NCI-H1105 treated with DMSO at 0.1 percent for 48 hours (cell line): Measurements from ENCODE around the gene ROR2.

Experiments used
- DNase-seq: peaks from one replicate; lab custom pipeline; 2025; lab: John Stamatoyannopoulos, UW

The ROR2 gene

DNA sequence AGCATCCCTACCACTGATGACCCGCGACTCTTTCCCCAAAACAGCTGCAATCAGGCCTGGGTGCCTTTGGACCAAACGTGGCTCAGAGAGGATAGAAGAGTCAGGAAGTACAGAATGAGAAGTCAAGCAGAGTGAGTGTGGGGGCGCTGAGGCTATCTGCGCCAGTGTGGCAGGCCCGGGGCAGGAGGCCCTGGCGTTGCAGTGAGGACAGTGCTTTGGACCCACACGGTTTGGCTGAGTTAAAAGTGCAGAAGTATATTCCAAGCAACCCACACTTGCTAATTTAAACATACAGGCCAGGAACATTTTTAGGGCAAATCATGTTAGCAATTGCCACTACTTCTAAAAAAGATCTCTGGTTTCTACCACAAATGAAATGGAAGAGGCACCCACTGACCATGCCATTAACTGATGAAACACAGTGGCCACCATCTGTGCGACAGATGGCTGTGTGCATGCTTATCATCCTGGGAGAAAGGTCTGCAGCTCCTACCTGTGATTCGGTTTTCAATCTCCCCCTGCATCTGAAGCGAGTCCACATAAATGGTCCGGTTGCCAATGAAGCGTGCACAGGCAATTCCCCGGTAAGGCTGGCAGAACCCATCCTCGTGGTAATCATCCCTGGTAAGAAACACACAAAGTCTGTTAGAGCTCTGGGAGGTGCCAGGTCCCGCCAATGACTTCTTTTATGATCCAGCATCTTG lies 213.0 kb downstream of the ROR2 start:
- no peak for DNase-seq

DNA sequence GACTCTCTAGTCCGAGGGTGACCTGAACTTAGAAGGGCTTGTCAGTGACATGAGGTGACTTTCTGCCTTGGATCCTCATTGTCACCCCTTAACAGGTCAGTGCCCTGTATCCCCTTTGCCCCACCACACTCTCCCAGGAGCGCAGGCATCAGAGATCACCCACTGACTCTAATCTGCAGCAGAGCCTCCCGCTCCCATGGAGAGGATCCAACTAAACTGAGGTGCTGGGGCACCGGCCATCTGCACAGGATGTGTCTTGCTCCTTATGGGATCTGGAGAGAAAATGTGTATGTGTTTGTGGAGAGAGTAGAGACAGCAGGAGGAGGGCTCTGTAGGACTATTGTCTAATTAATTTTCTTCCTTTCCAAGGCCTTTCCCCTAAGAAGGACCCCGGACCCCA lies 213.7 kb downstream of the ROR2 start:
- DNase-seq = no peak

DNA sequence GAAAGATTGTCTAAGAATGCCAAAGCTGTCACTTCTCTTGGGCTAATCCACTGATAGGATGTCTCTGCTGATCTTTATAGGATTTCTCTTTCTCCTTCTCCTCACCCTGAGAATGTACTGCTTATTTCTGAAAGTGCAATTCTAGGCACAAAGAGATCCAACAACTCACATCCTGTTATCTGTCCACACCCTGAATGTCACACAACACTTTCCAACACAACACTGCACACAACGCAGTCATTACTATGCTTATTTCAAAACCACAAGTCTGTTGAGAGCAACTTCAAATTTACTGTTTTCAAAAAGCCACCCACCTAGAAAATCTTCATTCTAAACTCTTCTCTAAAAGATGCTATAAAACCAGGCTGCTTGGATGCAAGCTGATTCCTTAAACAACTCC lies 215.0 kb downstream of the ROR2 start:
- no peak for DNase-seq

DNA sequence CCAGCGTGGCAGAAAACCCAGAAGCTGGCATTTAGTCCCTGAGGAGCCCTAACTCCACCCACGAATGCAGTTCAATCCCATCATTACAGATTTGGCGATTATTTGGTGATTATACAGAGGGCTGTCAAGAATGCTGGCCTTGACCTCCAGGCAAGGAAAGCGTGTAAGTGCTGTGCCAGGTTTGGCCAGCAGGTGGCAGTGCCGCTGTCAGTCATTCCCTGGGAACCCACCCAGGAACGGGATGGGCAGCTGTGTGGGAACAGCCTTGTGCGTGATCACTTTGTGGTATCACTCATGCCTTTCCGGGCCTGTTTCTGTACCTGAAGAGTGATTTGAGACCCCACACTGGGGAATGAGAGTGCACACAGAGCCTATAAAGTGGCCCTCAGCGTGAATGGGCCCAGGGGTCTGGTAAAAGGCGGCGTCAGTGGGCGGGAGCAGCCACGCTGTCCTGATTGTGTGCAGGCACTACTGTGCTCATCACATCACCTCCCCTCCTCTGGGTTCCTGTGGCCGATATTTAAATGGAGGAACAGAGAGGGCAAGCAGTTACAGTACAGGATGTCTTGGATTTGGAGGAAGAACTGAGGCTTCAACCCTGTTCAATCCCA lies 215.6 kb downstream of the ROR2 start:
- DNase-seq = peak; percentile 9

DNA sequence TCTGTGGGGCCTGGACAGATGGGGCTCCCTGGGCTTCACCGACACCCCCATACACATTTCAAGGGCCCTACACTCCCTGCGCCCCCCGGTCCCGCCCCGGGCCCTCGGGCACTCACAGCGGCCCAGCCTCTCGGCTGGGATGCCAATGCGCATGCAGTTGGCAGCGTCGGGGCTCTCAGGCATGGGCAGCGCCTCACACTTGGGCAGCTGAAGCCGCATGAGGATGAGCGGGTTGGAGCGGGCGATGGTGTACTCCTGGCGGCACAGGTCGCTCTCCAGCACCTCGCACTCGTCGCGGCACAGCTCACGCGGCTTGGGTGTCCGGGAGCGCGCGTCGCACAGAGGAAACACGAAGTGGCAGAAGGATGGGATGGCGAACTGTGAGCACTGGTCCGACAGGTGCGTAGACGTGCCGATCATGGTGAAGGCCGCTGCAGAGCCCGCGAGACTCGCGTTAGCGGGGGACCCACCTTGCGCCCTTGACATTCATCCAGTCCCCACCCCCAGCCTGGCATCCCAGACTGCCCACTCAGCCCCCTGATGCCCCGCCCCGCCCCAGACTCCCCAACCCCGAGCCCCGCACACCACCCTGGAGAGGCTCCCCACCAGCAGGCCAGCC lies 216.9 kb downstream of the ROR2 start:
- DNase-seq = no peak

DNA sequence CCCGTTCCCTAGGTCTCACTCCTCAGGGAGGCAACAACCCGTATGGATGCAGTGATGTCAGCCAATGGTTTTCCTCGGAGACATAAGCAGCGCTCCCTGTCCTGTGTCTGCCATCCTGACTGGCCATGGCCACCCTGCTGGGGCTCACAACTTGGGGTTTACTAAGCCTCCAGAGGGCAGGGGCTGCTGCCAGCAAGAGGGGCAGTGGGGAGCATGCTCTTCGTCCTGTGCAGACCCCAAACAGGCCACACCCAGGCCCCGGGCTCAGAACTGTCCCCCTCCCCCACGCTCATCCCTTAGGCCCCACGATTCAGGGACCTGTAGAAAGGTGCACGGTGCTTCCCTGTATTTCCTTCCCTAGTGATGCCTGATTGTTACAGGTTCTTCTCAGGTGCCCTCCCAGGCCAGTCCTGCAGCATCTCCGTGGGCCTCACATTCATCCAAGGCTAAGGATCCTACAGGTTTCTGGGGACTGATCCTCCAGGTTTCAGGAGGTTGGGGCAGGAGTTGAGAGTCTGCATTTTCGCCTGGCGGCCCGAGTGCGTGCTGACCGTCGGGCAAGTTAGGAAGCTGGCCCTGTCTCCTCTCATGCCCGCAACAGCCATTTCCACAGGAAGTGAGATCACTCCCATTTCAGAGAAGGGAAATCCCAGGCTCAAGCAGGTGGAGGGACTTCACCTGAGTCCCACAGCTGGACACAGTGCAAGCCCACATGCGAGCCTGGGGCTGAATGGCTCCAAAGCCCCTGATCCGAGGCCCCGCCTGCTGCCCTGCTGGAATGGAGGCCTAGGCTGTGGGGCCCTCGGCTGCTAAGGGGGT lies 217.6 kb downstream of the ROR2 start:
- DNase-seq = no peak

DNA sequence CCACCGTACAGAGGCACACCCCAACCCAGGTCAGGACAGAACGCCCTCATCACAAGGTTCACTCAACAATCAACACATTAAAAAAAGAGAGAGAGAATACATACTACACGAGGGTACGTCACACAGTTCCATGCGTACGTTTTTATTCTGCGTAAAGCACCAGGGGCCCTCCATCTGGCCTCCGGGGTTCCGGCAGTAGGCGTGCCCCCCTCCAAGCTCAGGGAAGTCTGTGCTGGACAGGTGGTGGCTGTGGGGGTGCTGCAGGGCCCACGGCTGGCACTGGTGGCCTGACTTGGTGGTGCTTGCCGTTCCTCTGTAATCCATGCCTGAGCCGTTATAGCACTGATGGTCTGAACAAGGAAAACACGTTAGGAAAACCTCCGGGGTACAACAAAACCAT lies 219.2 kb downstream of the ROR2 start:
- DNase-seq = no peak

DNA sequence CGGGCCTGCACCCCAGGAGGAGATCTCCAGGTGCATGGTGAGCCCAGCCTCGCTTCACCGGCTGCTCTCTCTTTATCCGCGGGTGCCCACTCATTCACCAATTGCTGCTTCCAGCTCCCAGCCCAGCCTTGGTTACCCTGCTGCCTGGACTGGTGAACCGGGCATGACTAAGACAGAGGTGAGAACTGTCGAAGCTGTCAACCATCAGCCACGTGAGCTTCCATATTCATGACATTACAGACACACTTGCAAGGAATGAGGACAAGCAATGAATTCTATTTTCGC lies 220.5 kb downstream of the ROR2 start:
- DNase-seq = no peak

DNA sequence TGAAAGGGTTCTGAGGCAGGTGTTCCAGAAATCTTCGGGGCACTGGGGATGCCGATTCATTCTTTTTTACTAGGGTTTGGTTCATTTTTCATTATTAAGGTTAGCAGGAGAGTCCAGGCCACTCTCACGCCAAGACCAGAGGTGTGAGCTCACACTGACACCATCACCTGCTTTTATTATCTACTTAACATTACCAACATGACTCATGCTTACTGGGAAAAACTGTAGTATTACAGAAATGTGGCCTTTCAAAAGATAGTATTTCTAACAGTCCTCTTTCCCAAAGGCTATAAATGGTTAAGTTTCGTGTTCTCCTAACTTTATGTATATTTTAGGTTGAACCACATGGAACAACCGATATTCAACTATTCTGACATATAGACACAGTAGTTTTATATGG lies 222.1 kb downstream of the ROR2 start:
- no peak for DNase-seq

DNA sequence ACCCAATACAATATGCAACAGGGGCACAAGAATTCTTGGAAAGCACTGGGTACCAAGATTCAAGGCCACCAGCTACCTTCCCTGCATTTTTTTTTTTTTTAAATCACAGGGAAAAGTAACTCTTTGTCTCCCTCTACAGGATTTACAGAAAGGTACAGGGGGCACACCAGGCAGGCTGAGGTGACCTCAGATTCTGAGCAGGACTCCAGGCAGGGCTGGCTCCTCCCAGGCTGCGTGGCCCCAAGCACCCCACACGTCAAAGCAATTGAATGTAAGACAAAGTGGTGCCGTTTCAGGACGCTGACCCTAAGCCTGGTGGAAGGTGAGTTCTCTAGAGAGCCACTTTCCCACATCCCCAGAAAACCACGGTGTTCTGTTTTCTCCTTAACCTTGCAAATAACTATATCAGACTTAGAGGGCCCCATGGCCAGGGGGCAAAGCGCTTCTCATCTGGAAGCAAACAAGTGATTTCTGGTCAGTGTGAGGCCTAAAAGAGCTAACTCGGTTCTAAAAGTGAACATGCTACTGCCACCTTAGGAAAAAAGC lies 222.6 kb downstream of the ROR2 start:
- peak; percentile 58 for DNase-seq

DNA sequence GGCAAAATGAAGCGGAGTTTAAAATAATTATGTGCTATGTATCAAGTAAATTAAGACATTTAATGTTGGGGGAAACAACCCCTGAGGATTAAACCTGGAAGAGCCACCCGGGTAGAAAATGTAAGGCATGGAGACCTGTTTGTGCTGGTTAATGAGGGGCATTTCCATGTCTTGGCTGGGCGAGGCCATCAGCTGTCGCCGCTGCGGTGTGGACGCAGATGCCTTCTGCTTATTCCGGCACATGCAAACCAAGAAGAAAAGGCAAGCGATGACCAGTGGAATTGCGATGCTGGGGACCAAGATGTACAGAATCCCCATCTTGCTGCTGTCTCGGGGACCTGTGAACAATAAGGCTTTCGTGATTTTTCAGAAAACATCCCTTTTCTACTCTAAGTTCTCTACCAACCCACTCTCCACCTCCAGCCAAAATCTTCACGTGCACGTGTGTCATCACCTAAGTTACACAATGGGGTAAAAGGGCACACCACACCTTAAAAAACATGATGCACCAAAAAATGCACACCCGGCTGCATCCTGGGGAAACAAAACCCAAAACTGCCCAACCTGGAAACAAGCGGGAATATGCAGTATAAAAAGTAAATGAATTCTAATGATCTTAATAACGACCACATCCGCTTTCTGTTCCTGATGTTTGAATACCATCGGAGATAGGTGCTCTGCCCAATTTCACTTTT lies 223.5 kb downstream of the ROR2 start:
- DNase-seq = no peak

DNA sequence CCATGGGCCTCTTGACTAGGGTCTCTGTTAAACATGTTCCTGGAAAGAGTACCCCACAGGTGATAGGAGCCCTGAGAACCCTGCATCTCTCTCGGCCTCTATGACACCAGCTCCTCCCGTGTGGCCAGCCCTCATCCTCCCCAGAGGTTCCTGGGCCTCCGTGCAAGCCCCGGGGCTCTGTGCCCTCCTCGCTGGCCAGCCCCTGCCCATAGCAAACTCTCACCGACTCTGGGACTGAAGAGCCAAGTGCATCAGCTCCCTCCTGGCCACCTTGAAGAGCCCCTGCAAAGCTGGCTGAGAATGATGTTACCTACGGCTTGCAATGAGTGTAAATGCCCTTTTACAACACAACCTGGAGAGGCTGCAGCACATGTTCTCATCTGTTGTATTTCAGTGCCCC lies 224.4 kb downstream of the ROR2 start:
- DNase-seq = no peak

DNA sequence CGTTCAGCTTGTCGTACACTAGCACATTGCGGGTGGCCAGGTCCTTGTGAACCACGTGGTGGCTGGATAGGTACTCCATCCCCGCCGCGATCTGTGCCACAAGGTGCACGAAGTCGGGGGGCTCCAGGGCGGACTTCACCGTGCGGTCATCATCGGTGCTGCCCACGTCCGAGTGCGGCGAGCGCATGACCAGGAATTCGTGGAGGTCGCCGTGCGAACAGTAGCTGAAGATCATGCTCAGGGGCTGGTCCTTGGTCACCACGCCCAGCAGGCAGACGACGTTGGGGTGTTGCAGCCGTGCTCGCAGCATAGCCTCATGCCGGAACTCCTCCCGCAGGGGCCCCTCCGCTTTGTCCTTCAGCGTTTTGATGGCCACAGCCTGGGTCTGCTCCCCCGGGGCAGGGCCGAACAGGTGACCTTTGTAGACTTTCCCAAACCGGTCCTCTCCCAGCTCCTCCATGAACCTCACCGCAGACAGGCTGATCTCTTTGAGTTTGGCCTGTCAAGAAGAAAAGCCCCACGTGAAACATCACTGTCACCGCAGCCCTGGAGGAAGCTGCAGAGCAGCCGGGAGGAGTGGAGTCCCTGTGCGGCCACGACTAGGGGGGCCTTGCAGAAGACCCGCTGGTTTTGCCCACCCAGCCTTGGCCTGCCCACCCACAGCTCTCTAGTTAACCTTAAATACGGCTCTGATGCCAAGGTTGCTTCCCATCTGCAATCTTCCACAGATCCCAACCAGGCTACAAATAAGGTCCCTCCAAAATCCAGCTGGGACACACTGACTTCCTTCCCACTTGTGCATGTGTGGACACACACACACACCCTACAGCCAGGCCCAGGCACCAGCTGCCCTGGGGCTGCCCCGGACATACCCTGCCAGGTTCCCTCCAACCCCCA lies 225.2 kb downstream of the ROR2 start:
- DNase-seq = no peak

DNA sequence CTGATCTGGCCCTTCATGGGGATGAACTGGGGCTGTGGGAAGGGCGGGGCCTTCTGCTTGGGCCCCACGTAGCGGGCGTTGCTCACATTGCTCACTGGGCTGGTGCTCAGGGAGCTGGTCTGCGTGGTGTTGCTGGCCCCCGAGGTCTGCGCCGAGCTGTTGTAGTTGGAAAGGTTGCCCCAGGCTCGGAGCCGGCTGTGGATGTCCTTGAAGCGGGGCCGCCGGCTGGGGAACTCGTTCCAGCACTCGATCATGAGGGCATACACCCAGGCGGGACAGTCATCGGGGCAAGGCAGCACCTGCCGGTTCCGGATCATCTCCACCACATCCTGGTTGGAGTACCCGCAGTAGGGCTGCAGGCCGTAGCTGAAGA lies 226.0 kb downstream of the ROR2 start:
- no peak for DNase-seq

DNA sequence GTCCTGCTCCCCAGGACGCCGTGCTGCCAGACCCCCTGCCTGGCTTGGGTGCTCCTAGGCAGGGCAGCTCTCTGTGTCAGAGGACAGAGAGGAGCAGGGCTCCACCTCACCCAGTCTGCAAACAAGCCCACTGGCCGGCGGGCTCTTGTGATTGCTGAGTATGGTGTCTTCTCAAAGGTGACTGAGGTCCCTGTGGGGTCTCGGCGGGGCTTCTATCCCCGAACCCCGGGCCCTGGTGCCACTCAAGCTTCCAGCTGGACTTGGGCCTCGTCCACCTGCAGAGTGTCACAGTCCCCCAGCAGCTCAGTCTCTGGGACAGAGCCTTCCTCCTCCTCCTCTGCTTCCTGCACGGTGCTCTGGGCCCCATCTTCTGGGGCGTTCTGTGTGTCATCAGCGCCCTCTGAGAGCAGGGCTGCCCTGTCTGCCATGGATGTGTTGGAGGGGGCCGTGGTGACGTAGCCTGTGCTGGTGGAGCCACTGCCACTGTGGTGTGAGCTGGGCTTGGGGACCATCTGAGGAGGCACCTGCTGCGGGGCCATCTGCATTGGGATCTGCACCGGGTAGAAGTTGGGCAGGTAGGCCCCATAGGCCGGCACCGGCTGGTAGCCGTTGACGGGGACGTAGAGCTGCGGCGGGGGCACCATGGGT lies 226.5 kb downstream of the ROR2 start:
- DNase-seq = no peak

DNA sequence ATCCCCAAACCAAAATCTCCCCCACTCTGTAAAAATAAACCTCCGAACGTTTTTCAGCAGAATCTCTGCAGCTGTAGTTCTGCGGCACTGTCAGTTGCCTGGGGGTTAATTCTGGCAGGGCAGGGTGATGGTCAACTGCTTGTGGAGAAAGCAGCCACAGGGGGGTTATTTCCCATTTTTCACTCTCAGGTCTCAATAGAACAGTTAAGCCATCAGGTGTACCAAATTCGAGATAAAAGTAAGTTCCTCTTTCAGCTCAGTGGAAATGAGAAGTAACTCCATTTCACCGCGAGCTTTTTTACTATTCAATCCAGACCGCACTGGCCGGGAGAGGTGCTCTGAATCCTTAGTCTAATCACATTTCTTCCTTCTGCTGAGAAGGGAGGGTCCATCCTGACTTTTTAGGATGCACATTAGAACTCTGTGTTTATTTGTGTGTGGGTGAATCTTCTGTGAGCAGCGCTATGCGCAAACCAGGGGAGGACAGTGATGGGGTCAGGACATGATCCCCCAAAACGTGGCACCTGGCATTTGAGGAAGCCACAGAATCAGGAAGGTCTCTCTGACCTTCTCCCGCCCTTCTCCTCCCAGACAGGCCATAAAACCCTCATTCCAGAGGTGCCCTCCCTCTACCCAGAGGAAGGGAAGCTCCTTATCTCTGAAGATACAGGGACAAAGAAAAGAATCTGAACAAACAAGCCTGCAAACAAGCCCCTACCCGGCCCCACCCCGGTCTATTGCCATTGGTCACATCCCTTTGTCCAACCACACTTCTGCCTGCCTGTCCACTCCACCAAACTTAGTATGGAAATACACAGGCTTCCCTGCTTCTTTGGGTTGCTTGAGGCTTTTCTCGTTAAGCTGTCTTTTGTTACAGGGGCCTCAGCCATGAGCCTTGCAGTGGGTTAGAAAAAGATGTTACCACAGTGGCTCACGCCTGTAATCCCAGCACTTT lies 229.0 kb downstream of the ROR2 start:
- DNase-seq = no peak

DNA sequence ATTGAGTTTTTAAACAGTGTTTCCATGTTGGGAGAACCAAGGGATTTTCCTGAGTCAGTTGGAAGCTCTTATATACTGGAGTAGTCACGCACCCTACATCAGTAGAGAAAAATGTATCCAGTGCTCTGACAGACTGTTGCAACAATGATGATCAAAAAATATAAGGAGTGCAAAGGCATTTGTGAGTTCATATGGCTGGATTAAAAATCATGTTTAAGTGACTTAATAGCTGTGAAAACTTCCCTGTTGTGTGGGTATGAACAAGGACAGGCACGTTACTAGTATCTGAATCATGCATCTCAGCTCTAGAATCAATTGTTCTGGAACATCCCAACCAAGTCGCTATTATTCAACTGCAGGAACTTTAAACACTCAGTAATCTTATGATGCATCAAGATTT lies 229.7 kb downstream of the ROR2 start:
- DNase-seq = no peak

DNA sequence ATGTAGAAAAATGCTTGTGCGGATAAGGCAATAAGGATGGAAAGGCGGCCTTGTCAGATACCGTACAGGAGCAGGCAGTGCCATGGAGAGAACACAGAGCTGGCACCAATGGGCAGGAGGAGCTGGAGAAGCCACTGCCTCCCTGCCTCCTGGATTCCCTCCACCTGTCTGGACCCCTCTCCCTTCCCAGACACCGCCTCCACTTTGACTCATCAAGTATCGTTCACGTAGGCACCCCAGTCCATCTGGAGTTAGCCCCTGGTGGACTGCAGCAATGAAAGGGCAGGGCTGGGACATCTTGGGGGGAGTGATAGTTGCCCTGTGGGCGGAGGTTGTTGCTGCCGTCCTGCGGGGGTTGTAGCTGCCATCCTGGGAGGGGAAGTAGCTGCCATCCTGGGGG lies 232.0 kb downstream of the ROR2 start:
- DNase-seq = no peak

DNA sequence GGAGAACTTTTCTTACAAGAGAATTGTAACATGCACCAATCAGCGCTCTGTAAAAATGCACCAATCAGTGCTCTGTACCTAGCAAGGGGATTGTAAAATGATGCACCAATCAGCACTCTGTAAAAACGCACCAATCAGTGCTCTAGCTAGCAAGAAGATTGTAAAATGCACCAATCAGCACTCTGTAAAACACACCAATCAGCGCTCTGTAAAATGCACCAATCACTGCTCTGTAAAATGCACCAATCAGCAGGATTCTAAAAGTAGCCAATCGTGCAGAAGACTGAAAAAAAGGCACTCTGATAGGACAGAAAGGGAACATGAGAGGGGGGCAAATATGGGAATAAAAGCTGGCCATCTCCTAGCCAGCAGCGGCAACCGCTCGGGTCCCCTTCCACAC lies 233.2 kb downstream of the ROR2 start:
- no peak for DNase-seq

DNA sequence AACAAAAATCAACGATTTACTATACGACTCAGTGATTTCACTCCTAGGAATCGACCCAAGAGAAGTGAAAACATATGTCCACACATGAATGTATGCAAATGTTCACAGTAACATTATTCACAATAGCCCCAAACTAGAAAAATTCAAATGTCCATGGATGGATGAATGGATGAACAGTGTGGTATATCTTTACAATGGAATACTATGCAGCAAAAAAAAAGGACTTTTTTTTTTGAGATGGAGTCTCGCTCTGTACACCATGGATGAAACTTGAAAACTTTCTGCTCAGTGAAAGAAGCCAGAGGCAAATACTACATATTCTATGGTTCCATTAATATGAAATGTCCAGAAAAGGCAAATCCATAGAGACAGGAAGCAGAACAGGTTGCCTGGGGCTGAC lies 233.8 kb downstream of the ROR2 start:
- DNase-seq = no peak
